ENCODE data around the gene SFTPA2. TPM values are rescaled to one million over a fixed set of nuclear protein-coding genes. Genes with fewer than 3 reads are reported as not detected.
"Not testable (repeated sequence)": the region's sequence is repeated elsewhere in the genome, so short reads cannot be mapped to it uniquely, and the experiment has no call there.

The SFTPA2 gene
- polyA plus RNA-seq, 3 donors: not detected

- no peaks in the 10 kb centered on the region for H3K4me1 Mint-ChIP-seq
- H3K36me3 Mint-ChIP-seq: no peaks in the 10 kb centered on the region
- peaks cover 1 to 4% (median 1%) of the 10 kb centered on the region in 3 donors for H3K27me3 Mint-ChIP-seq (ENCODE audit: low read depth in 3 of 3)
- Histone ChIP-seq H3K9ac (ENCODE audit: insufficient read depth, low read length, poor library complexity, severe bottlenecking) (no peak overlapping the region), H3K27me3 (ENCODE audit: control insufficient read depth in 2 of 2, insufficient read depth in 2 of 2, low read length in 2 of 2) (peaks cover 0 to 2% of the 10 kb centered on the region in 2 donors), H3K9me3 (replicated peaks in 1 of 2; ENCODE audit: control insufficient read depth in 1 of 2, insufficient read depth in 1 of 2, low read length in 2 of 2) (no peaks in the 10 kb centered on the region), H4K20me1 (ENCODE audit: insufficient read depth, low read length) (no peaks in the 10 kb centered on the region), H3K36me3 (replicated peaks in 1 of 2; ENCODE audit: control insufficient read depth in 1 of 2, insufficient read depth in 2 of 2, low read length in 2 of 2) (no peaks in the 10 kb centered on the region), H3K4me2 (replicated peaks; ENCODE audit: extremely low read depth, low read length, poor library complexity, severe bottlenecking) (no peak overlapping the region), H3K27ac (ENCODE audit: low read depth in 1 of 2, low read length in 2 of 2) (no peak overlapping the region), H3K79me2 (ENCODE audit: insufficient read depth, low read length) (no peaks in the 10 kb centered on the region), H3K4me3 (replicated peaks in 1 of 3; ENCODE audit: low read depth in 2 of 3, low read length in 3 of 3) (no peak overlapping the region), H2AFZ (ENCODE audit: insufficient read depth, low read depth, low read length, poor library complexity, severe bottlenecking) (no peak overlapping the region), H3K4me1 (ENCODE audit: control insufficient read depth in 1 of 2, insufficient read depth in 2 of 2, low read length in 2 of 2) (no peaks in the 10 kb centered on the region)
- intact Hi-C loops (cut with micrococcal nuclease): no loop called here
- H3K9me3 Mint-ChIP-seq: peaks cover 0 to 2% (median 0%) of the 10 kb centered on the region in 7 donors
- TF ChIP-seq CTCF (IDR thresholded peaks at IDR 0.05): no peak
- WGBS (ENCODE audit: insufficient coverage): 100% methylated on average over 3 of the region's 7 CpGs
- DNase-seq: no peak
- H3K27ac Mint-ChIP-seq: no peak overlapping the region
- no peak overlapping the region for H3K4me3 Mint-ChIP-seq
Observed at GRCh38 chr10:79583488-79584024, 23.3 kb upstream of the SFTPA2 start.

DNA sequence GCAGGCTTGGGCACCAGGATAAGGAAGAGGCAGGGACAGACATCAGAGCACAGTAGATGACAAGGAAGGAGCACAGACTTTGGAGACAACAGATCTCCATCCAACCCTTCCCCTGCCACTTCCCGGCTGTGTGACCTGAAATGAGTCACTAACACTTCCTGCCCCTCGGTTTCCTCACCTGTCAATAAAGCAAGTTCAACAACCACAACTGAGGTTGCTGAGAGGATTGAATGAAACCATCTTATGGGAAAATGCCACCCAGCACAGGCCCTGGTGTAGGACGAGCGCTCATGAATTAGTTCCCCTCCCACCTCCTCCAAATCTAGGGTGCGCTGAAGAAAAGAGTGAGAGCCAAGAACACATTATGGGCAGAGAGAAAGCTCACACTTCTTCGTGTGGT, 22.7 kb upstream of the SFTPA2 start:
- H2AFZ ChIP-seq (ENCODE audit: insufficient read depth, low read depth, low read length, poor library complexity, severe bottlenecking); H3K4me1 ChIP-seq (ENCODE audit: control insufficient read depth in 1 of 2, insufficient read depth in 2 of 2, low read length in 2 of 2); H3K9me3 ChIP-seq (replicated peaks in 1 of 2; ENCODE audit: control insufficient read depth in 1 of 2, insufficient read depth in 1 of 2, low read length in 2 of 2); H3K9ac ChIP-seq (ENCODE audit: insufficient read depth, low read length, poor library complexity, severe bottlenecking); H3K27me3 Mint-ChIP-seq (ENCODE audit: low read depth in 3 of 3); H3K27me3 ChIP-seq (ENCODE audit: control insufficient read depth in 2 of 2, insufficient read depth in 2 of 2, low read length in 2 of 2); H3K4me2 ChIP-seq (replicated peaks; ENCODE audit: extremely low read depth, low read length, poor library complexity, severe bottlenecking); H3K79me2 ChIP-seq (ENCODE audit: insufficient read depth, low read length); H3K9me3 Mint-ChIP-seq; H3K4me3 ChIP-seq (replicated peaks in 1 of 3; ENCODE audit: low read depth in 2 of 3, low read length in 3 of 3); H3K4me1 Mint-ChIP-seq; H3K36me3 ChIP-seq (replicated peaks in 1 of 2; ENCODE audit: control insufficient read depth in 1 of 2, insufficient read depth in 2 of 2, low read length in 2 of 2); intact Hi-C loops (cut with micrococcal nuclease); H3K4me3 Mint-ChIP-seq; H3K36me3 Mint-ChIP-seq; H3K27ac ChIP-seq (ENCODE audit: low read depth in 1 of 2, low read length in 2 of 2); DNase-seq; H3K27ac Mint-ChIP-seq; H4K20me1 ChIP-seq (ENCODE audit: insufficient read depth, low read length): not testable (repeated sequence)
- no CpG with 5 or more reads among the region's 6 CpGs for WGBS (ENCODE audit: insufficient coverage)

All from CD14-positive monocyte (primary cell).